GM12874 (cell line): Measurements from ENCODE around the gene GRID1.

Experiments used
- CTCF ChIP-seq: IDR thresholded peaks from 2 replicates; pipeline ENCODE4 v1.5.1; 2011; ENCODE audit warnings: low read depth, mild to moderate bottlenecking, control low read depth, low read length, moderate library complexity; ENCODE audit not compliant: insufficient read depth

The GRID1 gene

GRCh38 chr10:85599081-85599480 is 767.5 kb downstream of the GRID1 start:
- no peak for TF ChIP-seq CTCF

DNA sequence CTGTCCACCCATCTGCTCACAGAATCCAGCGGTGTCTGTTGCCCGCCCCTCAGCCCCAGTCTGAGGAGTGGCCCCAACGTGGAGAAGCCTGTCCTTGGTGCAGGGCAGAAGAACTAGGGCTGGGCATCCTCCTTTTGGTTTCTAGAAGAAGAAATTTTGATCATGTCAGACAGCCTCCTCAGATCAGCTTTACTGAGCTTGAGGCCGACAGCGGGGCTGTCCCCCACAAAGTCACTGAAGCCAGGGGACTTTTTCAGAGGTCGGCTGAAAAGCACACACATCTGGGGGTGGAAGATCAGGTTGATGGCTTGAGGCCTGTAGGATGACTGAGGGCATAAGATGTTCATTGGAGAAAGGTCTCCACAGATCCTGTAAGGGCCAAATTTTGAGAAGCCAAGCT is 767.9 kb downstream of the GRID1 start:
- TF ChIP-seq CTCF = no peak

GRCh38 chr10:85597006-85597405 is 769.6 kb downstream of the GRID1 start:
- no peak for TF ChIP-seq CTCF

DNA sequence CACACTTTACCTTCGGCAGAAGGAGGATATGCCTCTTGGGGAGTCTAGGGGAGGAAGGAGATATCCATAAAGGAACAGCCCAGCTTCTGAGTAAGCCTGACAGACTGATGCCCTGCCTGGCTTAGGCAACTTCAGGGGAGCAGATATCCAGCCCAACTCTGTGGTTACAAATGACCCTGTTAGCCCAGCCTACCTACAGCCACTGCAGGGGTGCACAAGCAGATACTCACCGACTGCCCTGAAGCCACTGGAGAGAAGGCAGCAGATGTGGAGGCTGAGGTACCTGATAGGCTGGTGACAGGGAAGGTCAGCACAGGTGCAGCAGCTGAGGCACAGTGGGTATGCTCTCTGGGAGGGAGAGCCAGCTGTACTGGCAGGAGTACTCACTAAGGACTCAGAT is 770.2 kb downstream of the GRID1 start:
- no peak for TF ChIP-seq CTCF

- no peak for TF ChIP-seq CTCF
Measured at GRCh38 chr10:85594239-85594638, 772.4 kb downstream of the GRID1 start.

- no peak for TF ChIP-seq CTCF
Measured at GRCh38 chr10:85593226-85593772, 773.3 kb downstream of the GRID1 start.

- TF ChIP-seq CTCF = no peak
Measured at GRCh38 chr10:85581371-85581770, 785.2 kb downstream of the GRID1 start.
